BE2C (cell line): Measurements from ENCODE around the gene ZMYND12.
"Not testable (repeated sequence)": the region's sequence is repeated elsewhere in the genome, so short reads cannot be mapped to it uniquely, and the experiment has no call there.

ENCODE experiments used
- DNase-seq: peaks from one replicate; pipeline ENCODE4 v3.0.0-alpha.2; 2020
- H3K27me3 ChIP-seq: fragments of 250-450 bp; sonication (Bioruptor Pico); 2 replicates; pipeline ENCODE4 v1.5.1; 2020; ENCODE audit warnings: mild to moderate bottlenecking
- H3K36me3 ChIP-seq: fragments of 250-450 bp; sonication (Bioruptor Pico); 2 replicates; pipeline ENCODE4 v1.5.1; 2020; ENCODE audit warnings: mild to moderate bottlenecking
- H3K4me1 ChIP-seq: fragments of 250-450 bp; sonication (Bioruptor Pico); 2 replicates; pipeline ENCODE4 v1.5.1; 2020
- H3K4me3 ChIP-seq: 2 replicates; pipeline ENCODE4 v1.5.1; 2011; ENCODE audit warnings: low read depth, low read length
- H3K9me3 ChIP-seq: fragments of 250-450 bp; sonication (Bioruptor Pico); 2 replicates; pipeline ENCODE4 v1.5.1; 2020
- CTCF ChIP-seq: IDR thresholded peaks from 2 replicates; pipeline ENCODE4 v1.5.1; 2012; ENCODE audit warnings: mild to moderate bottlenecking, low read depth, low read length

The ZMYND12 gene

DNA sequence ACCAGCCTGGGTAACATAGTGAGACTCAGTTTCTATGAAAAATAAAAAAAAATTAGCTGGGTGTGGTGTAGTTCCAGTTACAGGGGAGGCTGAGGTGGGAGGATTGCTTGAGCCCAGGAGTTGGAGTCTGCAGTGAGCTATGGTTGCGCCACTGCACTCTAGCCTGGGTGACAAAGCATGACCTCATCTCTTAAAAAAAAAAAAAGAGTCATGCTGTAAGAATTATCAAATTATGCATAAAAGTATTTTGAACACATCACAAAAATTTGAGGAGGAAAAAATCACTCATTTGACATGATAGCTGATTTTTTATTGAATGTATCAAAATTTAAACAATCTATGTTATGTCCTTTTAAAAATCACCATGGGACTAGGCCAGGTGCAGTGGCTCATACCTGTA lies 25.1 kb upstream of the ZMYND12 start:
- H3K4me1 ChIP-seq, result no peaks in the 10 kb centered on the region
- no peaks in the 10 kb centered on the region for H3K9me3 ChIP-seq
- H3K4me3 ChIP-seq, result no peak overlapping the region
- no peaks in the 10 kb centered on the region for H3K36me3 ChIP-seq
- H3K27me3 ChIP-seq, result no peaks in the 10 kb centered on the region
- no peak for DNase-seq
- no peak for TF ChIP-seq CTCF

GRCh38 chr1:42479621-42480020 lies 23.8 kb upstream of the ZMYND12 start:
- TF ChIP-seq CTCF, result 0 out of 2 replicates have a peak, but pooled peaks have one; percentile 22
- no peaks in the 10 kb centered on the region for H3K36me3 ChIP-seq
- H3K4me3 ChIP-seq, result no peak overlapping the region
- no peaks in the 10 kb centered on the region for H3K4me1 ChIP-seq
- peak; percentile 3 for DNase-seq
- H3K27me3 ChIP-seq, result no peaks in the 10 kb centered on the region
- H3K9me3 ChIP-seq, result no peaks in the 10 kb centered on the region

GRCh38 chr1:42477775-42478174 lies 22.0 kb upstream of the ZMYND12 start:
- H3K27me3 ChIP-seq, result no peaks in the 10 kb centered on the region
- H3K9me3 ChIP-seq, result no peaks in the 10 kb centered on the region
- no peak overlapping the region for H3K4me3 ChIP-seq
- no peaks in the 10 kb centered on the region for H3K4me1 ChIP-seq
- TF ChIP-seq CTCF, result no peak
- no peak for DNase-seq
- H3K36me3 ChIP-seq, result no peaks in the 10 kb centered on the region

DNA sequence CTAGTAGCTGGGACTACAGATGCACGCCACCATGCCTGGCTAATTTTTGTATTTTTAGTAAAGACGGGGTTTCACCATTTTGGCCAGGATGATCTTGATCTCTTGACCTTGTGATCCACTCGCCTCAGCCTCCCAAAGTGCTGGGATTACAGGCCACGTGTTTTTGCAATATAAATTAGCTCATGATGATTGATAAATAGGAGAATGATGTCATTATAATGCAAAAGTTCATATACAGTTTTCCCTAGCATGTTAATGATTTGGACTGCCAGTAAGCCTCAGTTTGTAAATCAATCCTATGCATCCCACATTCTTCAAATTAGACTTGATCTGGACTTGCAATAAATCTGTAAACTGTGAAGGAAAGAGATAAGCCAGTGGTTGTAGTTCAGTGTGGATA lies 21.5 kb upstream of the ZMYND12 start:
- H3K9me3 ChIP-seq, H3K4me3 ChIP-seq, H3K4me1 ChIP-seq, H3K36me3 ChIP-seq, H3K27me3 ChIP-seq, DNase-seq: not testable (repeated sequence)

GRCh38 chr1:42476605-42477004 lies 20.8 kb upstream of the ZMYND12 start:
- DNase-seq, result no peak
- no peaks in the 10 kb centered on the region for H3K9me3 ChIP-seq

GRCh38 chr1:42469727-42470126 lies 13.9 kb upstream of the ZMYND12 start:
- no peaks in the 10 kb centered on the region for H3K9me3 ChIP-seq
- TF ChIP-seq CTCF, result no peak
- H3K4me1 ChIP-seq, result no peaks in the 10 kb centered on the region
- no peak overlapping the region for H3K4me3 ChIP-seq
- DNase-seq, result no peak
- no peaks in the 10 kb centered on the region for H3K27me3 ChIP-seq
- H3K36me3 ChIP-seq, result no peaks in the 10 kb centered on the region

More at GRCh38 chr1:42476605-42477004, 20.8 kb upstream of the ZMYND12 start:
- TF ChIP-seq CTCF, result no peak
- Histone ChIP-seq H3K27me3 (no peaks in the 10 kb centered on the region), H3K4me3 (no peak overlapping the region), H3K36me3 (no peaks in the 10 kb centered on the region), H3K4me1 (no peaks in the 10 kb centered on the region)

GRCh38 chr1:42466030-42466429 lies 10.2 kb upstream of the ZMYND12 start:
- Histone ChIP-seq H3K27me3 (no peaks in the 10 kb centered on the region; the same call in 1 of the 2 replicates), H3K9me3 (no peaks in the 10 kb centered on the region), H3K4me3 (no peak overlapping the region), H3K36me3 (no peaks in the 10 kb centered on the region), H3K4me1 (no peaks in the 10 kb centered on the region)
- no peak for TF ChIP-seq CTCF
- no peak for DNase-seq
